GM19463 (cell line): ENCODE measurements around the gene NNMT.

Source experiments
- ATAC-seq: cut with Tn5 transposase; IDR thresholded peaks from one replicate; pipeline ENCODE4 v1.9.1; 2021; ENCODE audit warnings: mild to moderate bottlenecking, moderate library complexity; ENCODE audit not compliant: unreplicated experiment

Gene NNMT

DNA sequence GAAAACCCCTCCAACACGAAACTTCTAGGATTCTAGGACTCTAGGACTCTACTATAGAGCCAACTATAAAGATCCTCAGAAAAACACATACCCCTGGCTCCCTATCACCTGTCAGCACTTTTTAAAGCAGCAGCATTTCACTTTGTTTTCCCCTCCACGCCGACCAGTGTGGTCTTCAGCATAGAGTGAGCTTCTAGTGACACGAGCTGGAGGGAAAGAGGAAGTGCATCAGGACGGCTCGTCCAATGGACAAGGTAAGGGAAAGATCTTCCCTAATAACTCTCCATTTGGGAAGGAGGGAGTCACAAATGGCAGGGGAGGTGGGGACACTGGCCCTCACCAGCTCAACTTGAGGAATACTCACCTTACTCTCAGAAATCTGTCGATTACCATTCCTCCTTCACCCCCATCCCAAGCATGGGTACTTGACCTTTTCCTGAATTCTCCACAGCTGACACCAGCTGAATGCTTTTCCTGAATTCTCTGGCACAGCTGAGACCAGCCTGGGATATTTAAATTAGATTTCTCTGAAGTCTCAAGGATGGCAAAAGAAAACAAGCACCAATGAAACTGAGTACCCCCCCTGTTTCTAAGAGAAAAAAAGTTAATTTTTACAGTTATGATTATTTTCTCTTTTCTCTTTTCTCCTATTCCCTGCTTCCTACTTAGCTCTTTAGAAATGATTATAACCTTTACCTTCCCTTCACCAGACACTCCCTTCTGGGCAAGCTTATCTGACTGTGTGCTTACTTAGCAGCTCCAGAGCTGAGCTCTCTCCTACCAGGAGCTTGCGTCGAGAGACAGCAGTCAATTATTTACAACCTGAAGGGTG, 33.3 kb upstream of the NNMT start:
- no peak for ATAC-seq

DNA sequence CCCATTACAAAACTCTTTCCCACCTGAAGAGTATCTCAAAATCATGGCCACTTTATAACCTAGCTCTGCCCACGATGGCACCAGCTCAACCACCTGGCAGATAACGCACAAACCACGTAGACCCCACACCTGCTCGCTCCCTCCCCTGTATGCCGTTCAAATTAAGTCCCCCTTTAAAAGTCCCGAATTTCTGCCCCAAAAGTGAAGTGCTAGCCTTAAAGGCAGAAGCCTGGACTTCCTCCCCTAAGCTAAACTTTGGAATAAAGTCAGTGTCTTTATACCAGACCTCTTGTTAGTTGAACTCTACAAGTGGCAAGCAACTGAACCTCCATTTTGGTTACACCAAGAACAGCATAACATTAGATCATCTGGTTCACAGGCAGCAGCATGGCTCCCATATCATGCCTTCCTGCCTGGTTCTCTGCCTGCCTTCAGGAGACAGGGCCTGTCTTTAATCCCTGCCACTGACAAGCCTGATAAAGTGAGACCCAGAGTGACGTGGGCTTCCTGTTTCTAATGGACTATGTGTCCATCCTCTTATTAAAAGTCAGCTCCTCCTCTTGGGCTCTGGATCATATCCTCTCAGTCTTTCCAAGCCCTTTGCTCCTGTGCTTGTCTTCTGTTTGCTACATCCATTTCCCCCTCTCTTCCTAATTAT, 32.6 kb upstream of the NNMT start:
- ATAC-seq = no peak

DNA sequence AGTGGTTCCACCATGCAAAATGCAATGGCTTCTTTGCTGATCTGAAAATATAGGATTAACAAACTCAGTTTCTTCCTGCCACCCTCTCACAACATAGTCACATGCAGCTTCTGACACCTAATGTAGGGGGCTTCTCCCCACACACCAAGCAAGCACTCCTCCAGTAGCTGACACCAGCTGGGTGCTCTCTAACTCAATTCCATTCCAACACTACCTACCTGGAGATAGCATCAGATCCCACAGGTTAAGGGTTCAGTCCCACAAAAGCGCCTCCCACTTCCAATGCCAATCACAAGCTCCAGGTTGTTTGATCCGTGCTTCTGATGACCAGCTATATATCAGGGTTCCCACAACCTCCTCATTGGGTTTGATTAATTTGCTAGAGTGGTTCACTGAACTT, 31.8 kb upstream of the NNMT start:
- ATAC-seq = no peak

DNA sequence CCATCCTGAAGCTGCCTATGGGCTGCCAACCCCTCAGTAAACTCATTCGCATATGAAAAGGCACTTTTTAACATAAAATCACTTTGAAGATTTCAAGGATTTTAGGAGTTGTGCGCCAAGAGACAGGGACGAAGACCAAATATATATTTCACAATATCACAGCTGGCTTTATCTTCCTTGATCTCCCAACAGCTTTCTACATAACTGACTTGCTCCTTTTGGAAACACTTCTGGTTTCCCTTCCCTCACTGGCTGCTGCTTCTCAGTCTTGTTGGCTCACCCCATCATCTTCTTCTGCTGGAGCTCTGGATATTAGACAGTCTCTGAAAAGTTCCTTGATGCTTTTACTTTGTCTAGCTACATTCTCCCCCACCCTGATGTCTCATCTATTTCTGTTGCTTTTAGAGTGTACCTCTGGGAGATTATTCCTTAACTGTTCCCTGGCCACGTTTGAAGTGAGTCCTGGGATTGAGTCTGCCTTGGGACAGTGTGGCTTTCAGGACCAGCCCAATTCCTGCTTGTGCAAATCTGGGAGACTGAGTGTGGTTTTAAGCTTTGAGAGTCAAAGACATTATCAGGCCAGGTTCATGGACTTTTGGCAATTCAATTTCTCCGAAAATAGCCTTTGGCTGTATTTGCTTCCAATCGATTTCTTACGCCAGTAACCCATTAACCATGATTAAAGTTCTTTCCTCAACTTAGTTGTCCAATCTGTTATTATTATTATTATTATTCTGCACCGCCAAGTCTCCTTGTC, 30.9 kb upstream of the NNMT start:
- no peak for ATAC-seq

DNA sequence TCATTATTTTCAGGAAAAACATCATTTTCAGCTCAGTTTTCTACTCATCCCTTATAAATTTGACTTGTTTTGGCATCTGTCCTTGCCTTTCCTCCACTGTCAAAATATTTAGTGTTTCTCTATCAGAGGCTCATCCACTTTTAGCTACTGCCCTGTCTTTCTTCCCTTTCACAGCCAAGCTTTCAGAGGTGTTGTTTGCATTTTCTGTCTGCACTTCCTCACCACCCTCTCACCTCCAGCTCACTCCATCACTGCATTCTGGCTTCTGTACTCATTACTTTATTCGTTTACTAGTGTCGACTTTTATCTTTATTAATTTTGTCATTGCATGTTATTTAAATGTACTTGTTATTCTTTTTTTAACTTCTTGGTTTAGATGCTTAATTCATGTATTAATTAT, 26.7 kb upstream of the NNMT start:
- ATAC-seq = no peak

DNA sequence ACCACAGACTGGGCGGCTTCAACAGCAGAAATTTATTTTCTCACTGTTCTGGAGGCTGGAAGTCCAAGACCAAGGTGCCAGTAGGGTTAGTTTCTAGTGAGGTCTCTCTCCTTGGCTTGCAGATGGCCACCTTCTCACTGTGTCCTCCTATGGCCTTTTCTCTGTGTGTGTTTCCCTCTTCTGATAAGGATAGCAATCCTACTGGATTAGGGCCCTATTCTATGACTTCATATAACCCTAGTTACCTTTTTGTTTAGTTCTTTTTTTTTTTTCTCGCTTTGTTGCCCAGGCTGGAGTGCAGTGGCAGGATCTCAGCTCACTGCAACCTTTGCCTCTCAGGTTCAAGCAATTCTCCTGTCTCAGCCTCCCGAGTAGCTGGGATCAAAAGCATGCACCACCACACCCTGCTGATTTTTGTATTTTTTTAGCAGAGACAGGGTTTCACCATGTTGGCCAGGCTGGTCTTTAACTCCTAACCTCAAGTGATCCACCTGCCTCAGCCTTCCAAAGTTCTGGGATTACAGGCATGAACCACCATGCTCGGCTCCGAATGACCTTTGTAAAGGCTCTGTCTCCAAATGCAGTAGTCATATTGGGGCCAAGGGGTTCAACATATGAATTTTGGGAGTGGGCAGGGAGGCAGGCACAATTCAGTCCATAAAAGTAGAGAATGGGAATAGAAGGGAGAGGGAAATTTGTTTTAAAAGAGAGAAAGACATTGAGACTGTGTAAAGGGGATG, 25.5 kb upstream of the NNMT start:
- no peak for ATAC-seq

DNA sequence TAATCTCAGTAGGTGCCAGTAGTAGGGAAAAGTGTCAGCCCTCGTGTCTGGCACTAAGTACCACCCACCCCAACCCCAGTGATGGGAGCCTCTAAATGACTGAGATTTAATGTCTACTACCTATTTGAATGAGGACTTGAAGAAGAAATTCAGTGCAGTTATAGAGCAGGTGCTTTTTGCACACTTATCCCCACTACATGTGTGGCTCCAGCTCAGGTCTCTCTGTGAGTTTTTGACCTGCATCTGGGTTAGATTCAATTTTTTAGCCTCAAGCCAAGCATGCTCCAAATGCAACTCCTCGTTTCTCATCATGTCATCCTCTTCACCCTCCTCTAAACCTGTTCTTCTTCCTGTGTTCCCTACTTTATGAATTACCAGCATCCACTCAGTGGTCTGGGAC, 24.9 kb upstream of the NNMT start:
- no peak for ATAC-seq

DNA sequence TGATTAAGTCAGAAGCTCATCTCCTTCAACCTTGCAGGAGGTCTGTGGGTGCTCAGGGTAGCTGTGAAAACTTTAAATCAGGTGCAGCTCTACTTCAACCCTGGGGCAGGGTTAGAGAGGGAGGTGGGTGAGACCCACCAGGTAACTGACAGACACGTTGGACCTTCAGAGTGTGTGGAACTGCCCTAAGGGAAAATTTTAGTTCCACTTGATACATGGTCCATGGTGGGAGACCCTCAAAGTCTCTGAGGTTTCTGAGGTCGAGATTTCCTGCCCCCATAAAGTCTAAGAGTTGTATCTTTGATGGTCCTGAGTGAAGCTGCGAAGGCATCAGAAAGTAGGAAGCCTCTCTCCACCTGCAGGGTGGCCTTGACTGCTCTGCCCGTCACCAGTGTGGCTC, 23.9 kb upstream of the NNMT start:
- no peak for ATAC-seq

DNA sequence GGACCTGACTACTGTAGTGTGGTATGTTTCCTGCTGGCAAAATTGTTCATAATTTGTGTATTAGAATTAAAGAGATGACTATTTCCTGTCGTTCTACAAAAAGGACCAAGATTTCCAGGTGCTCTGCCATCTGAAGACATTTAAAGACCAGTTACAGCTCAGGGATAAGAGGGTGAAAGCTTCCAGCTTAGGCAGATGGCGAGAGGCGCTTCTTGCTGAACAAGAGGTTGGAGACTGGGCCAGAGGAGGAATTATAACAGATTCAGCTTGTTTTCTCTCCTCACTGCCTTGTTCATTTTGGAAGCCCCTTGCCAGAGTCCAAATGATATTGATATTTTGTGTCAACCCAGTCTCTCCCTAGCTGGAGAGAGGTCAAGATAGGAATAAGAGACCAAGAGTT, 23.1 kb upstream of the NNMT start:
- ATAC-seq = no peak

DNA sequence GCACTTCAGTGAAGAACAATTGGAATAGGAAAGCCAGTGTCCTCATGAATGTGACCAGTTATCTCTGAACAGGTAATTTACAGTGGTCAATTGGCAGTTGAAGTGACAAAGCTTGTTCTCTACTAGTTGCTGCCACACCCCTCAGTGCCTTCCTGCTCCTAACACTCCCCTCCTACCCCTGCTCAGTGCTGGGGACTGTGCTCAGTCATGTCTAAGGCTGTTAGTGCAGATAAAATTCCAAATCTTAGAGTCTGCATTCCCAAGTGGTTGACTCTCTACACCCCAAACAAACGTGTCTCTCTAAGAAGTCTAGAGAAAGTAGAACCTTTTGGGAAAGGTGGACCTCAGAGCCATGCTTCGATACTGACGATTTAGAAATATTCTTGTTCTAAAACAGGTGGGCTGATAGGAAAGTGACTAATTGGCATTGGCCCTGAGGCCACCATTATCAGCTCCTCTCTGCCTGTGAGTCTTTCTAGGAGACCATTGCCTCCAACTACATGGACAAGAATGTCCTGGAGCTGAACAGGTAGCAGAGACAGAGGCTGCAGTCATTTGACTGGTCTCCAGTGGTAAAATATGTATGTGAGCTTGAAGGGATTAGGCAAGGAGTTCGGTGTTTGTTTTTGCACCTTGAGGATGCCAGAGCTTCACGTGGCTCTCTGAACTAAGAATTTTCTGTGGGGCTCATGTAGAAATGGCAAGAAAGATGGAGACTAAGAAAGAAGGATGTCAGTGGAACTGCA, 22.1 kb upstream of the NNMT start:
- no peak for ATAC-seq

DNA sequence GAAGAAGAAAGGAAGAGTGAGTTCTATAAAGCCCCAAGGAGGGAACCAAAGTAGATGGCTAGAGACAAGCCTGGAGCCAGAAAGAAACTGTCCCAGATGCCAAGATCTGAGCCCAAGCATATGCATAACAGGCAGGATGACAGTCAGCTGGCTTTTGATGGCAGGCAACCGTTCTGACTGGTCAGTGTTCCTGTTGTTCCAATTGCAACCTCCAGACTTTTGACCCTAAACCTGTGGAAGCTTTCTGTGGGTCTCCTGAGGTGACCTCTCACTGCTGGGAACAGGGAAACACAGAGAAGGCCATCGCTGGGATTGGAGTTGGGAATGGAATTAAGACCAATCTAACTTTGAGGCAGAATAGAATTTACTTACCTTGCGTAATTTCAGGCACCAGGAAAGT, 21.6 kb upstream of the NNMT start:
- no peak for ATAC-seq

DNA sequence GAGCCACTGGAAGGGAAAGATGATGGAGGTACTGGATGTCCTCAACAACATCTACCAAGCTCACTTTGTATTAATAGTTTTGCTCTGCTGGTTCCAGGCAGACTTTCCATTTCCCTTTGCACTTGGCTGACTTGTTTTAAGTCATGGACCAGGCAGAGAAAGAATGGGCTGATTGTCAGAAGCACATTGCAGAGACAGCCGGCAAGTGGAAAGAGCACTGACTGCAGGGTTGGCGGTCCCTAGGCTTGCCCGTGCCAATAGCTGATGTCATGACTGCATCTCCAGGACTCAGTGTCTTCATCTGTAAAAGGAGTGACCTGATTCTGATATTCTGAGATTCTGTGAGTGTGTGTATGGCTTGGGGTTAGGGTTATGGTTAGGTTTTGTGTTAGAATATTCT, 20.9 kb upstream of the NNMT start:
- no peak for ATAC-seq

DNA sequence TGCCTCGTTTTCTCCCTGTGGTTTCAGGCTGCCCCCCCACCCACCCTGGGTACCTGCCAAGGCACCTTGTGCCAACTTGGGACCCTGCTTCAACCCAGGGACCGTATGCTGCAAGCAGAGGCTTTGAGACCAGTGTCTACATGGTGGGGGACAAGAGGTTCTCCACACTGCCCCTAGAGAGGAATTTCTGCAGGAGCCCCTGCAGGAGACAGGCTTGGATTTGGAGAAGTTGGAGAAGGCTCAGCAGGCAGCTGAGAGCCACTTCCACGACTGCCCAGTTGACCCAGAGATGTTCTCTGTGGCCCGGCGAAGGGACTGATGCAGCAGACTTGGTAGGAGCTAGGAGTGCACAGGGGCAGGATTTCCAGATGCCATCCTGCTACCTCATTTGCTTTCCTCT, 20.1 kb upstream of the NNMT start:
- no peak for ATAC-seq

DNA sequence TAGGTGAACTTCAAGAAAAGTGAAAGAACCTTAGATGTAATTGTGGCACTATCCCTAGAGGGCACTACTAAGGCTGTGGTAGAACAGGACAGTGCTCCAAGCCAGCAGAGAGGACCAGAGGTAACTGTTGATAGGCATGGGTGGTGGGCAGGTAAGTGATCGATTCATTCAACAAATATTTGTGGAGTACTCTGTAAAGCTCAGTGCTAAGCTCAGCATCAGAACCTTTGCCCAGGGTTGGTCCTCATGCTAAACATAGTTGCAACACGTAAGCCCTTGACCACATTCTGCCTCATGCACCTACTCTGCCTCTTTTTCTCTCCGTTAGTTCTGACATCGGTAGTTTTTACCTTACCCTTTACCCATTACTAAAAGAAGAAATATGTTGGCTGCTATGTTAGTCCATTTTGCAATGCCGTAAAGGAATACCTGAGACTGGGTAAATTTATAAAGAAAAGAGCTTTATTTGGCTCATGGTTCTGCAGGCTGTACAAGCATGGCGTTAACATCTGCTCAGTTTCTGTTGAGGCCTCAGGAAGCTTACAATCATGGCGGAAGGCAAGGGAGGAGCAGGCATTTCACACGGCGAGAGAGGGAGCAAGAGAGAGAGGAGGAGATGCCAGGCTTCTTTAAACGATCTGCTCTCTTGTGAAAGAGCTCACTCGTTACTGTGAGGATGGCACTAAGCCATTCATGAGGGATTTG, 18.4 kb upstream of the NNMT start:
- ATAC-seq = no peak

DNA sequence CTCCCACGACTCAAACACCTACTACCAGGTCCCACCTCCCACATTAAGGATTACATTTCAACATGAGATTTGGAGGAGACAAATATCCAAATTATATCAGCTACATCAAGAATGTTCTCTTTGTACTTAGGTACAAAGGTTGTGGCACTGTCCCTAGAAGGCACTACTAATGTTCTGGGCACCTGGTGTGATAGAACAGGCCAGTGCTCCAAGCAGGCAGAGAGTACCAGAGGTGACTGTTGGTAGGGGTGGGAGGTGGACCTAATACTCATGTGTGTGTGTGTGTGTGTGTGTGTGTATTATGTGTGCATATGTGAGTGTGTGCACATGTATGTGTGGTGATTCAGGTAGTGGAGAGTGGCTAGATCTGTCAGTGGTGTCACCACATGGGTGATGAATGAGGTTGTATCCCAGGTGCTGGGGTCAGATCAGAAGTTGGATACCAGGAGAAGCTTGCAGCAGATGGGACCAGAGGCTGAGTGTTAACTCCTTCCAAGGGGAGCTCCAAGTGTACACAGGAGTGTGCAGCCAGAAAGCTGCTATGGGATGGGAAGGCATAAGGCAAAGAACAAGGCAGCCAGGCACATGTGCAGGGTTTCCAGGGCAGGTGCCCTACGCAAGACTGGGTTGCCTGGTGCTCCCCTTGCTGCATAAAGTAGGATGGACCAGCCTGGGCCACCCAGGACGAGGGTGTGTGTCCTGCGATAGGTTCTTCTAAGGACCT, 17.7 kb upstream of the NNMT start:
- no peak for ATAC-seq

DNA sequence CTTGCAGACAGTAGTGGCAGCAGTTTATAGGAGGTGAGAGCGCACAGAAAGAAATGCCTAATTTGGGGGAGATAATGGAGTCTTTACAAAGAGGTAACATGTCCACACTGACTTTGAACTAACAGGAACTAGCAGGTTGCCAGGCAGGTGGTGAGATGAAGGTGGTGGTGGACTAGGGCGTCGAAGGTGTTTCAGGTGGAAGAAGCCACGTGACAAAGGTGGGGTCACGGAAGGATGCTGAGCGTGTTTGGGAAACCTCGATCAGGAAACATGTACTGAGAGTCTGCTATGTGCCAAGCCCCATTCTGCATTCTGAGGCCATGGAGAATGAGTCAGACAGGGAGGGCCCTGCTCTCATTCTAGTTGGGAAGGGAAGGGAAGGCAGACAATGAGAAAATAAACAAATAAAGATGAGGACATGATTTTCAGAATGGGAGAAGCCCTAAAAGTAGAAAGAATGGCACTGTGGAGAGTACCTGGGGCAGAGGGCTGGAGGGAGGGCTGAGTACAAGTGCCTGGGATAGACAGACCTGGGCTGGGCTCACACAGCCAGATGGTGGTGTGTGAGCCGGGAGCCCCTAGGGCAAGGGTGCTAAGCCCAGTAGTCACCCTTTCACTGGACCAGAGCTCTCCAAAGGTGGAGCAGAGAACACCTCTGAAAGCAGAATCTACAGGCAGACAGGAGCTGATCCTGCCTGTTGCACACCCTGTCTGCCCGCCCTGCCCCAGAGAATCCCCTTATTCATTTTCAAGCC, 16.2 kb upstream of the NNMT start:
- ATAC-seq = no peak

DNA sequence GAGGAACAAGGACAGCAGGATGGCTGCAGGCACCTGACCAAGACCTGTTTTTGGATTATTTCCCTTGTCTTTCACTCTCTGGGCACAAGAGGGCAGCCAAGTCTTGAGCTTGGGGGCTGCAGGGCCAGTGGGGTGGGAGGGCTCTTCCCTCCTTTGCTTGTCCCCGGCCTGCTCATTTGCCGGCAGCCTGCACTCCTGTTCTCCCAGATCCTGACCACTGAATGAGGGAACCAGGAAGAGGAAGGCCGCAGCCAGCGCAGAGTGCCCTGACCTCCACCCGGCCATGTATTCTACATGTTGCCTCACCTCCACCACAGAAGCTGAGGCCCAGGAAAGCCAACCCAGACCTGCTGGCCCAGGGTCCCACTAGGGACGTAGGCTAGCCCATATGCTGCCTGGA, 15.5 kb upstream of the NNMT start:
- no peak for ATAC-seq

DNA sequence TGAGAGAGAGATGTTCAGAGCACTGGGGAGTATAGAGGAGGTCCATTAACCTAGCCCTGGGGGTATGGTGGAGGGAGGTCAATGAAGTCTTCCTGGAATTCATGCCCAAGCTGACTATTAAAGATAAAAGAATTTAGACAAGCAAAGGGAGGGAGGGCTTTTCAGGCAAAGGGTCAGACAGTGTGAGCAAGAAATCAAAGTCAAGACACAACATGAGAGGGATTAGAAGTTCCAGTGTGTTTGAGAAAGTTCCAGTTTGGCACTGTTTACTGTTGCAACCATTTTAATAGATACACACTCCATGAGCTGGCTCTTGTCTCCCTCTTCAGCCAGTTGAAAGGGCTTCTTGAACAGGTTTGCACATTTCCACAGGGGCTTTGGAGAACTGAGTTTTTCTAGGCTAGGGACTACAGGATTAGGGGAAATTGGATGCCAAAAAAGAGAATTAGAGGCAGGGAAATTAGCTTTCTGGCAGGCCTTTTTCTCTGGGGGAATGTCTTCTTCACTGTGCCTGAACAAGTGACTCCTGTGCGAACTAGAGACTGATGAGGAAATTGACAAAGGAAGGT, 14.7 kb upstream of the NNMT start:
- ATAC-seq = no peak
